Measurements from ENCODE around the gene TRIM66. TPM values are rescaled to one million over a fixed set of nuclear protein-coding genes. Genes with fewer than 3 reads are reported as not detected.

Gene TRIM66
- total and polyA plus RNA-seq, 2 donors (not counting 3 experiments of a cell fraction or from before 2014, with no cell fraction given): 5.5 to 11.7 TPM

- peaks cover 11% of the 10 kb centered on the region for H3K4me1 ChIP-seq (ENCODE audit: control insufficient read depth, extremely low read depth, insufficient read depth, low read length)
- H3K27ac ChIP-seq (ENCODE audit: insufficient read depth, low read depth, low read length): peak overlapping the region; percentile 19
- no peaks in the 10 kb centered on the region for H3K27me3 ChIP-seq (ENCODE audit: control insufficient read depth in 2 of 2, insufficient read depth in 2 of 2, low read length in 2 of 2)
- intact Hi-C loops (cut with micrococcal nuclease): loop anchor here (2.0 kb wide), 1 partner anchor 15 kb away; no protein-coding TSS in a partner anchor
- no peak overlapping the region for H3K4me2 ChIP-seq (ENCODE audit: insufficient read depth, low read length)
- CTCF ChIA-PET: interaction anchor here (1.0 to 1.7 kb wide), 5 partner anchors 15 to 260 kb away, joined by 4 to 7 read pairs (median 5); no protein-coding TSS in a partner anchor
- TF ChIP-seq POLR2AphosphoS5 (IDR thresholded peaks at IDR 0.05; ENCODE audit: insufficient read depth, low read depth, low read length) (no peak), EZH2 (IDR thresholded peaks at IDR 0.05; ENCODE audit: borderline replicate concordance, low read depth, low read length, severe bottlenecking) (no peak), JUN (IDR thresholded peaks at IDR 0.05; ENCODE audit: borderline replicate concordance, insufficient read depth, insufficient read length, low read depth) (no peak), MYC (IDR thresholded peaks at IDR 0.05; ENCODE audit: low read depth, low read length) (no peak), CTCF (IDR thresholded peaks at IDR 0.05; ENCODE audit: extremely low read depth in 1 of 2, insufficient read depth in 1 of 2, low read depth in 1 of 2, low read length in 2 of 2) (no peak), GATA2 (IDR thresholded peaks at IDR 0.05; ENCODE audit: insufficient read depth, insufficient read length, low read depth, low read length) (no peak), FOS (IDR thresholded peaks at IDR 0.05; ENCODE audit: borderline replicate concordance, insufficient read depth, low read length) (no peak), POLR2A (IDR thresholded peaks at IDR 0.05; ENCODE audit: low read depth, low read length) (no peak)
- TF ChIP-seq, protein P1, sequence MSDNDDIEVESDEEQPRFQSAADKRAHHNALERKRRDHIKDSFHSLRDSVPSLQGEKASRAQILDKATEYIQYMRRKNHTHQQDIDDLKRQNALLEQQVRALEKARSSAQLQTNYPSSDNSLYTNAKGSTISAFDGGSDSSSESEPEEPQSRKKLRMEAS (IDR thresholded peaks at IDR 0.05; ENCODE audit: insufficient read depth, insufficient read length): no peak
- H3K9ac ChIP-seq (replicated peaks; ENCODE audit: extremely low read depth, insufficient read depth, low read length): no peak overlapping the region
- no TSS peak for BruUV-seq (replicated peaks)
- FAIRE-seq: peak; percentile 77
- no peaks in the 10 kb centered on the region for H4K20me1 ChIP-seq (replicated peaks; ENCODE audit: control insufficient read depth, extremely low read depth, insufficient read depth, low read length)
- DNase-seq (ENCODE audit: low read depth, low spot score): peak; percentile 34
- dilution Hi-C loops (cut with MboI; ENCODE audit: extremely low pct_ligation_motif_present, low sequenced_read_pairs): no loop called here
- peaks cover 0 to 3% of the 10 kb centered on the region in 2 experiments for H3K36me3 ChIP-seq (ENCODE audit: control insufficient read depth in 2 of 2, extremely low read depth in 1 of 2, insufficient read depth in 2 of 2, low read length in 2 of 2)
- H3K79me2 ChIP-seq (ENCODE audit: control insufficient read depth, insufficient read depth, low read length): no peaks in the 10 kb centered on the region
- no peak overlapping the region for H3K4me3 ChIP-seq (replicated peaks in 1 of 3; ENCODE audit: insufficient read depth in 1 of 3, low read depth in 1 of 3, low read length in 3 of 3)
- POLR2A ChIA-PET: interaction anchor here (1.2 kb wide), 1 partner anchor 17 kb away, joined by 5 read pairs; the partner anchor contains the start of genes RPL27A and TRIM66
- no peaks in the 10 kb centered on the region for H3K9me3 ChIP-seq (replicated peaks; ENCODE audit: control insufficient read depth, insufficient read depth, low read length)
- no peak overlapping the region for H2AFZ ChIP-seq (ENCODE audit: low read depth, low read length)
- no peaks in the 10 kb centered on the region for H3K9me1 ChIP-seq (replicated peaks; ENCODE audit: control insufficient read depth, extremely low read depth, insufficient read depth, low read length)
These were observed 17.4 kb upstream of the TRIM66 start for GRCh38 chr11:8699903-8700302.

Measured in endothelial cell of umbilical vein (primary cell).